Hepatocyte (in vitro differentiated cells): ENCODE results near the gene SPATA20.

ENCODE experiments used
- EZH2 ChIP-seq: fragments of 200-600 bp; sonication (generic); IDR thresholded peaks from 2 replicates; pipeline ENCODE4 v1.6.1; 2016; ENCODE audit warnings: antibody characterized with exemption, mild to moderate bottlenecking, borderline replicate concordance
- TF ChIP-seq, protein P1 (sequence below): fragments of 200-600 bp; sonication (generic); IDR thresholded peaks from 2 replicates; pipeline ENCODE4 v1.5.1; 2016; ENCODE audit warnings: antibody characterized with exemption, mild to moderate bottlenecking; ENCODE audit not compliant: poor library complexity

- TF ChIP-seq, protein P1, sequence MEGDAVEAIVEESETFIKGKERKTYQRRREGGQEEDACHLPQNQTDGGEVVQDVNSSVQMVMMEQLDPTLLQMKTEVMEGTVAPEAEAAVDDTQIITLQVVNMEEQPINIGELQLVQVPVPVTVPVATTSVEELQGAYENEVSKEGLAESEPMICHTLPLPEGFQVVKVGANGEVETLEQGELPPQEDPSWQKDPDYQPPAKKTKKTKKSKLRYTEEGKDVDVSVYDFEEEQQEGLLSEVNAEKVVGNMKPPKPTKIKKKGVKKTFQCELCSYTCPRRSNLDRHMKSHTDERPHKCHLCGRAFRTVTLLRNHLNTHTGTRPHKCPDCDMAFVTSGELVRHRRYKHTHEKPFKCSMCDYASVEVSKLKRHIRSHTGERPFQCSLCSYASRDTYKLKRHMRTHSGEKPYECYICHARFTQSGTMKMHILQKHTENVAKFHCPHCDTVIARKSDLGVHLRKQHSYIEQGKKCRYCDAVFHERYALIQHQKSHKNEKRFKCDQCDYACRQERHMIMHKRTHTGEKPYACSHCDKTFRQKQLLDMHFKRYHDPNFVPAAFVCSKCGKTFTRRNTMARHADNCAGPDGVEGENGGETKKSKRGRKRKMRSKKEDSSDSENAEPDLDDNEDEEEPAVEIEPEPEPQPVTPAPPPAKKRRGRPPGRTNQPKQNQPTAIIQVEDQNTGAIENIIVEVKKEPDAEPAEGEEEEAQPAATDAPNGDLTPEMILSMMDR = no peak
- no peak for TF ChIP-seq EZH2
Measured at GRCh38 chr17:50511058-50511457, 35.9 kb upstream of the SPATA20 start.
